Measurements from ENCODE around the gene LACTBL1. TPM values are rescaled to one million over a fixed set of nuclear protein-coding genes. Genes with fewer than 3 reads are reported as not detected.

The LACTBL1 gene
- total and polyA plus RNA-seq, 2 of the 4 experiments (the other 2 are of a cell fraction) = not detected

DNA sequence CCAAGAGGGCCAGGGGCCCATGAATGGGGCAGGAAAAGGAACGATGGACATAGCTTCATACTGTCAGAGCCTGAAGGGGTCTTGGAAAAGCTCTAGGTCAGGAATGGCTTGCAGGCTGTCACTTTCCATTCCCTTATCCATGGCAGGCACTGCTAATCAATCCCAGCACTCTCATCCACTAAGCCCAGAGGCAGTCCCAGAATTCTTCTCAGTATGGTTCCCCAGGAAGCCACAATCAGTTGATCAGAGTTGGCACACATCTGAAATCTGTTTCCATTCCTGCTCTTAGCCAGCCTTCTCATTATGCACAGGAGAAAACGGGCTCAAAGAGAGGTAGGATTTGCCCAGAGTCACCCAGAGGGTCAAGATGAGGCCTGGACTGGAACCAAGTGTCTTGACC, 65.7 kb downstream of the LACTBL1 start:
- in situ Hi-C loops (cut with MboI; ENCODE audit: low sequenced_read_pairs) = no loop called here

More for the DNA sequence above, 65.7 kb downstream of the LACTBL1 start:
- Histone ChIP-seq H2BK15ac (ENCODE audit: low read depth, low read length) (no peak overlapping the region), H3K9me1 (ENCODE audit: insufficient read depth, low read length) (peaks cover 23% of the 10 kb centered on the region; the same call in 1 of the 2 replicates), H2BK120ac (ENCODE audit: low read depth, low read length) (no peak overlapping the region), H2BK5ac (ENCODE audit: low read depth, low read length, poor library complexity, severe bottlenecking) (no peak overlapping the region), H3K18ac (ENCODE audit: low read depth, low read length) (no peak overlapping the region), H3K79me1 (ENCODE audit: low read depth in 1 of 2, low read length in 2 of 2) (no peaks in the 10 kb centered on the region), H3K4me1 (ENCODE audit: control insufficient read depth, insufficient read depth, low read length) (no peaks in the 10 kb centered on the region), H3K9ac (ENCODE audit: low read depth, low read length) (no peak overlapping the region), H4K20me1 (ENCODE audit: insufficient read depth, low read length) (no peaks in the 10 kb centered on the region; the same call in 1 of the 2 replicates), H4K91ac (ENCODE audit: insufficient read depth, low read depth, low read length) (no peak overlapping the region), H3K36me3 (ENCODE audit: control insufficient read depth, insufficient read depth, low read length) (peaks cover 45% of the 10 kb centered on the region), H3K4me2 (ENCODE audit: low read depth, low read length) (no peak overlapping the region), H3K14ac (replicated peaks; ENCODE audit: low read depth, low read length) (no peak overlapping the region), H2BK20ac (ENCODE audit: low read depth, low read length) (no peak overlapping the region), H3K27ac (ENCODE audit: insufficient read depth, low read length) (no peak overlapping the region), H3K4me3 (ENCODE audit: insufficient read depth, low read depth, low read length) (no peak overlapping the region), H4K5ac (ENCODE audit: low read depth, low read length) (no peak overlapping the region), H4K8ac (ENCODE audit: low read depth in 2 of 2, low read length in 2 of 2) (no peak overlapping the region), H2AK9ac (replicated peaks; ENCODE audit: low read depth, low read length, poor library complexity) (no peak overlapping the region), H2AK5ac (ENCODE audit: low read depth, low read length) (no peak overlapping the region), H3K56ac (ENCODE audit: extremely low read depth, insufficient read depth, low read length) (no peak overlapping the region), H3K23ac (ENCODE audit: low read depth, low read length) (no peak overlapping the region), H2AFZ (replicated peaks; ENCODE audit: low read length, poor library complexity) (no peak overlapping the region), H3K9me3 (ENCODE audit: control insufficient read depth, insufficient read depth, low read length) (no peaks in the 10 kb centered on the region), H3K27me3 (ENCODE audit: control insufficient read depth, insufficient read depth, low read length) (no peaks in the 10 kb centered on the region), H3K4ac (ENCODE audit: low read depth, low read length) (no peak overlapping the region)
- BruUV-seq (replicated peaks) = no TSS peak
- POLR2A ChIA-PET (ENCODE audit: unreplicated experiment) = no interaction called here
- ATAC-seq (ENCODE audit: low read depth) (no peak), DNase-seq (no peak)
- intact Hi-C loops (cut with micrococcal nuclease) = no loop called here
- TF ChIP-seq CHD1 (IDR thresholded peaks at IDR 0.05; ENCODE audit: low read depth, low read length) (no peak), BHLHE40 (IDR thresholded peaks at IDR 0.05; ENCODE audit: low read depth, low read length) (no peak), RAD21 (IDR thresholded peaks at IDR 0.05; ENCODE audit: low read length) (no peak), NFE2L2 (IDR thresholded peaks at IDR 0.05; ENCODE audit: low read depth, low read length) (no peak)
- TF ChIP-seq, protein P1, sequence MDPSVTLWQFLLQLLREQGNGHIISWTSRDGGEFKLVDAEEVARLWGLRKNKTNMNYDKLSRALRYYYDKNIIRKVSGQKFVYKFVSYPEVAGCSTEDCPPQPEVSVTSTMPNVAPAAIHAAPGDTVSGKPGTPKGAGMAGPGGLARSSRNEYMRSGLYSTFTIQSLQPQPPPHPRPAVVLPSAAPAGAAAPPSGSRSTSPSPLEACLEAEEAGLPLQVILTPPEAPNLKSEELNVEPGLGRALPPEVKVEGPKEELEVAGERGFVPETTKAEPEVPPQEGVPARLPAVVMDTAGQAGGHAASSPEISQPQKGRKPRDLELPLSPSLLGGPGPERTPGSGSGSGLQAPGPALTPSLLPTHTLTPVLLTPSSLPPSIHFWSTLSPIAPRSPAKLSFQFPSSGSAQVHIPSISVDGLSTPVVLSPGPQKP (IDR thresholded peaks at IDR 0.05; ENCODE audit: borderline replicate concordance, low read depth, low read length) = no peak
- TF ChIP-seq, protein P2, sequence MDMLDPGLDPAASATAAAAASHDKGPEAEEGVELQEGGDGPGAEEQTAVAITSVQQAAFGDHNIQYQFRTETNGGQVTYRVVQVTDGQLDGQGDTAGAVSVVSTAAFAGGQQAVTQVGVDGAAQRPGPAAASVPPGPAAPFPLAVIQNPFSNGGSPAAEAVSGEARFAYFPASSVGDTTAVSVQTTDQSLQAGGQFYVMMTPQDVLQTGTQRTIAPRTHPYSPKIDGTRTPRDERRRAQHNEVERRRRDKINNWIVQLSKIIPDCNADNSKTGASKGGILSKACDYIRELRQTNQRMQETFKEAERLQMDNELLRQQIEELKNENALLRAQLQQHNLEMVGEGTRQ (IDR thresholded peaks at IDR 0.05; ENCODE audit: low read depth, low read length) = no peak
- CTCF ChIA-PET = no interaction called here
- dilution Hi-C loops (cut with HindIII; ENCODE audit: low sequenced_read_pairs, unreplicated experiment) = no loop called here
- 80% methylated on average over 1 of the region's 2 CpGs; no CpG with 5 or more reads in 1 of the 2 experiments for WGBS, 2 experiments (ENCODE audit: extremely low coverage in 2 of 2, insufficient read length in 1 of 2)
